LNCAP (cell line): Measurements from ENCODE around the gene MSI2.

Source experiments
- TF ChIP-seq, protein P1 (sequence below): fragments of 450-650 bp; IDR thresholded peaks from 2 replicates; pipeline ENCODE4 v1.5.1; 2017; ENCODE audit warnings: mild to moderate bottlenecking

Gene MSI2

GRCh38 chr17:57294629-57295501 lies 38.5 kb downstream of the MSI2 start:
- TF ChIP-seq, protein P1, sequence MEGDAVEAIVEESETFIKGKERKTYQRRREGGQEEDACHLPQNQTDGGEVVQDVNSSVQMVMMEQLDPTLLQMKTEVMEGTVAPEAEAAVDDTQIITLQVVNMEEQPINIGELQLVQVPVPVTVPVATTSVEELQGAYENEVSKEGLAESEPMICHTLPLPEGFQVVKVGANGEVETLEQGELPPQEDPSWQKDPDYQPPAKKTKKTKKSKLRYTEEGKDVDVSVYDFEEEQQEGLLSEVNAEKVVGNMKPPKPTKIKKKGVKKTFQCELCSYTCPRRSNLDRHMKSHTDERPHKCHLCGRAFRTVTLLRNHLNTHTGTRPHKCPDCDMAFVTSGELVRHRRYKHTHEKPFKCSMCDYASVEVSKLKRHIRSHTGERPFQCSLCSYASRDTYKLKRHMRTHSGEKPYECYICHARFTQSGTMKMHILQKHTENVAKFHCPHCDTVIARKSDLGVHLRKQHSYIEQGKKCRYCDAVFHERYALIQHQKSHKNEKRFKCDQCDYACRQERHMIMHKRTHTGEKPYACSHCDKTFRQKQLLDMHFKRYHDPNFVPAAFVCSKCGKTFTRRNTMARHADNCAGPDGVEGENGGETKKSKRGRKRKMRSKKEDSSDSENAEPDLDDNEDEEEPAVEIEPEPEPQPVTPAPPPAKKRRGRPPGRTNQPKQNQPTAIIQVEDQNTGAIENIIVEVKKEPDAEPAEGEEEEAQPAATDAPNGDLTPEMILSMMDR: no peak

DNA sequence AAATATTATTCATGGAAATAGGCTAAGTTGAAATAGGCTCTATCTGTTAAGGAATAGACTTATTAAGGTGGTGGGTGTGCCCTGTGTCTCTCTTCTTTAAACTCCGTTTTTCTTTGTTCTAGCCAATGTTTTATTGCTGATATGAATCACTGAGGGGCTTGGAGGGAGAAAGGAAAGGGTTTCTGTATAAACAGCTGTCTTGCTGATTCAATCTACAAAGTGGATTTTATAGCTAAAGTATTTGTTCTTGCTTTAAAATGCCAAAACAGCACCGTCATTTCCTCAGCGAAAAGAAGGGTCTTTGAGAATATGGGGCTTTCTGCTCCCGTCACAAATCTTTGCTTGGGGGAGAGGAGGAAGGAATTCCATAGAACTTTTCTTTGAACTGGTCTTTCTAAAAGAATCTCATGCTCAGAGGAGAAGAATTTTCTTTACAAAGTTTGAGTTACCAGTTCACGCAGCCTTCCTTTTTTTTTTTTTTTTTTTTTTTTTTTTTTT lies 39.3 kb downstream of the MSI2 start:
- TF ChIP-seq, protein P1: no peak

DNA sequence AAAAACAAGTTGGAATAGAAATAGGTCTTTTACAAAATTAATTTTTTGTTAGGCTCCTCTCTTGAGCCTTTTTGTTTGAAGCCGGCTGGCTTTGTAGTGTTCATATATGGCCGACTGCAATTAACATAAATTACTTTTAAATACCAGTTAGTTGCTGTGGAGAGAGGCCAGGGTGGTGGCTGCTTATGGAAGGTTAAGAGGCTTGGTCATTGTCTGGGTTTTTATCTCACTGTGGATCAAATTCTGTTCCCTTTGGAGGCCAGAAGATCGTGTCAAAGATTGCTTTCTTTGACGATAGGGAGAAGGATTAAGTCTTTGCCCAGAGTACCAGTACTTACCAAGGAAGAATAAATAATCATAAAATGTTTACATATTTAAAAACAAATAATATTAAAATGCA lies 39.9 kb downstream of the MSI2 start:
- TF ChIP-seq, protein P1: no peak

GRCh38 chr17:57299176-57299575 lies 42.9 kb downstream of the MSI2 start:
- TF ChIP-seq, protein P1: no peak

GRCh38 chr17:57302690-57303465 lies 46.6 kb downstream of the MSI2 start:
- TF ChIP-seq, protein P1: no peak

DNA sequence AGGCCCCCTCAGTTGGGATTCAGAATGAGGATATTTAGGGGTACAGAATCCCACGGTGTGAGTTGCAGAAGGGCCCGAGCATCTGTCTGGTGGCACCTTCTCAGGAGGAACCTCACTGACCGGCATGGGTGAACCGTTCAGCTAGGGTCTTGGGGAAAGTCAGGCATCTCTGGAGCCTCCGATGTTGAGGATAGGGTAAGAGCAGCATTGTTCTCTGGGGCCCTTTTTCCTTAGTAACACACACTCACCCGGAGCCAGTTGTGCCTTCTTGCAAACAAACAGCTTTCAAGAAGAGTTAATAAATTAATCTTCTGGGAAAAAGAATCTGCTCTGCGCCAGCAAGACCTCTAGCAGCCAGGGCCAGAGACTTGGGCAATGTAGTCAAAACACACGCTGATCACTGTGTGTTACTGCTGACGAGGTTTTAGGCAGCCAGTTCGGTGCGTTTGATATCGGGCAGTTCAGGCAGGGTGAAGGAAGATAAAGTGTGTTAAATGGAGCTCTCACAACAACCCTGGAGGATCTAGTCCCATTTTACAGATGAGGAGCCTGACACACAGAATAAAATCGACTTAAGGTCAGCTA lies 48.9 kb downstream of the MSI2 start:
- TF ChIP-seq, protein P1: no peak

- TF ChIP-seq, protein P1: no peak
Measured at GRCh38 chr17:57305908-57306504, 49.7 kb downstream of the MSI2 start.
